NCI-H526 treated with DMSO at 0.1 percent for 48 hours (cell line): ENCODE data around the gene NTRK2.

Source experiments
- DNase-seq: peaks from one replicate; lab custom pipeline; 2025; lab: John Stamatoyannopoulos, UW

Gene NTRK2

GRCh38 chr9:84781458-84781857 lies 111.9 kb downstream of the NTRK2 start:
- no peak for DNase-seq

GRCh38 chr9:84781931-84782866 lies 112.7 kb downstream of the NTRK2 start:
- DNase-seq, result no peak

- no peak for DNase-seq
Measured at GRCh38 chr9:84785792-84786547, 116.4 kb downstream of the NTRK2 start.

GRCh38 chr9:84788803-84789462 lies 119.4 kb downstream of the NTRK2 start:
- no peak for DNase-seq

GRCh38 chr9:84789463-84789830 lies 119.9 kb downstream of the NTRK2 start:
- DNase-seq, result no peak

- no peak for DNase-seq
Measured at GRCh38 chr9:84791643-84792042, 122.1 kb downstream of the NTRK2 start.

GRCh38 chr9:84793251-84793650 lies 123.7 kb downstream of the NTRK2 start:
- DNase-seq, result no peak

GRCh38 chr9:84794981-84795637 lies 125.6 kb downstream of the NTRK2 start:
- DNase-seq, result no peak

GRCh38 chr9:84796404-84796803 lies 126.9 kb downstream of the NTRK2 start:
- no peak for DNase-seq

GRCh38 chr9:84799251-84799650 lies 129.7 kb downstream of the NTRK2 start:
- no peak for DNase-seq

GRCh38 chr9:84804951-84805694 lies 135.6 kb downstream of the NTRK2 start:
- DNase-seq, result no peak

- no peak for DNase-seq
Measured at GRCh38 chr9:84807431-84807830, 137.9 kb downstream of the NTRK2 start.

- no peak for DNase-seq
Measured at GRCh38 chr9:84807870-84808390, 138.4 kb downstream of the NTRK2 start.

GRCh38 chr9:84808416-84808815 lies 138.9 kb downstream of the NTRK2 start:
- DNase-seq, result no peak

- no peak for DNase-seq
Measured at GRCh38 chr9:84811072-84811750, 141.7 kb downstream of the NTRK2 start.

GRCh38 chr9:84811751-84812074 lies 142.2 kb downstream of the NTRK2 start:
- no peak for DNase-seq

- no peak for DNase-seq
Measured at GRCh38 chr9:84812355-84812754, 142.8 kb downstream of the NTRK2 start.

GRCh38 chr9:84812847-84813246 lies 143.3 kb downstream of the NTRK2 start:
- DNase-seq, result no peak

- DNase-seq, result no peak
Measured at GRCh38 chr9:84815554-84815953, 146.0 kb downstream of the NTRK2 start.

GRCh38 chr9:84817038-84817437 lies 147.5 kb downstream of the NTRK2 start:
- DNase-seq, result no peak

- DNase-seq, result no peak
Measured at GRCh38 chr9:84818791-84819190, 149.3 kb downstream of the NTRK2 start.
